BE2C (cell line): Measurements from ENCODE around the gene RAB25.

ENCODE experiments used
- DNase-seq: peaks from one replicate; pipeline ENCODE4 v3.0.0-alpha.2; 2020
- H3K27me3 ChIP-seq: fragments of 250-450 bp; sonication (Bioruptor Pico); 2 replicates; pipeline ENCODE4 v1.5.1; 2020; ENCODE audit warnings: mild to moderate bottlenecking
- H3K36me3 ChIP-seq: fragments of 250-450 bp; sonication (Bioruptor Pico); 2 replicates; pipeline ENCODE4 v1.5.1; 2020; ENCODE audit warnings: mild to moderate bottlenecking
- H3K4me1 ChIP-seq: fragments of 250-450 bp; sonication (Bioruptor Pico); 2 replicates; pipeline ENCODE4 v1.5.1; 2020
- H3K4me3 ChIP-seq: 2 replicates; pipeline ENCODE4 v1.5.1; 2011; ENCODE audit warnings: low read depth, low read length
- H3K9me3 ChIP-seq: fragments of 250-450 bp; sonication (Bioruptor Pico); 2 replicates; pipeline ENCODE4 v1.5.1; 2020
- TF ChIP-seq, protein P1 (sequence below): IDR thresholded peaks from 2 replicates; pipeline ENCODE4 v1.5.1; 2012; ENCODE audit warnings: mild to moderate bottlenecking, low read depth, low read length

Gene RAB25

GRCh38 chr1:156062189-156062588 is 1.2 kb downstream of the RAB25 start:
- Histone ChIP-seq H3K9me3 (no peaks in the 10 kb centered on the region), H3K4me1 (0 out of 2 replicates have a peak, but pooled peaks cover 3% of the 10 kb centered on the region), H3K27me3 (no peaks in the 10 kb centered on the region), H3K4me3 (no peak overlapping the region), H3K36me3 (no peaks in the 10 kb centered on the region)
- no peak for DNase-seq
- TF ChIP-seq, protein P1, sequence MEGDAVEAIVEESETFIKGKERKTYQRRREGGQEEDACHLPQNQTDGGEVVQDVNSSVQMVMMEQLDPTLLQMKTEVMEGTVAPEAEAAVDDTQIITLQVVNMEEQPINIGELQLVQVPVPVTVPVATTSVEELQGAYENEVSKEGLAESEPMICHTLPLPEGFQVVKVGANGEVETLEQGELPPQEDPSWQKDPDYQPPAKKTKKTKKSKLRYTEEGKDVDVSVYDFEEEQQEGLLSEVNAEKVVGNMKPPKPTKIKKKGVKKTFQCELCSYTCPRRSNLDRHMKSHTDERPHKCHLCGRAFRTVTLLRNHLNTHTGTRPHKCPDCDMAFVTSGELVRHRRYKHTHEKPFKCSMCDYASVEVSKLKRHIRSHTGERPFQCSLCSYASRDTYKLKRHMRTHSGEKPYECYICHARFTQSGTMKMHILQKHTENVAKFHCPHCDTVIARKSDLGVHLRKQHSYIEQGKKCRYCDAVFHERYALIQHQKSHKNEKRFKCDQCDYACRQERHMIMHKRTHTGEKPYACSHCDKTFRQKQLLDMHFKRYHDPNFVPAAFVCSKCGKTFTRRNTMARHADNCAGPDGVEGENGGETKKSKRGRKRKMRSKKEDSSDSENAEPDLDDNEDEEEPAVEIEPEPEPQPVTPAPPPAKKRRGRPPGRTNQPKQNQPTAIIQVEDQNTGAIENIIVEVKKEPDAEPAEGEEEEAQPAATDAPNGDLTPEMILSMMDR = no peak

- DNase-seq = no peak
- 0 out of 2 replicates have a peak, but pooled peaks cover 3% of the 10 kb centered on the region for H3K4me1 ChIP-seq
- TF ChIP-seq, protein P1 = no peak
- no peaks in the 10 kb centered on the region for H3K9me3 ChIP-seq
- H3K27me3 ChIP-seq = no peaks in the 10 kb centered on the region
- H3K36me3 ChIP-seq = no peaks in the 10 kb centered on the region
- no peak overlapping the region for H3K4me3 ChIP-seq
Measured at GRCh38 chr1:156063997-156064285, 3.0 kb downstream of the RAB25 start.

GRCh38 chr1:156064615-156065014 is 3.7 kb downstream of the RAB25 start:
- H3K27me3 ChIP-seq = no peaks in the 10 kb centered on the region
- DNase-seq = no peak
- no peaks in the 10 kb centered on the region for H3K9me3 ChIP-seq
- TF ChIP-seq, protein P1 = no peak
- H3K4me3 ChIP-seq = no peak overlapping the region
- H3K4me1 ChIP-seq = 0 out of 2 replicates have a peak, but pooled peaks cover 3% of the 10 kb centered on the region
- no peaks in the 10 kb centered on the region for H3K36me3 ChIP-seq

DNA sequence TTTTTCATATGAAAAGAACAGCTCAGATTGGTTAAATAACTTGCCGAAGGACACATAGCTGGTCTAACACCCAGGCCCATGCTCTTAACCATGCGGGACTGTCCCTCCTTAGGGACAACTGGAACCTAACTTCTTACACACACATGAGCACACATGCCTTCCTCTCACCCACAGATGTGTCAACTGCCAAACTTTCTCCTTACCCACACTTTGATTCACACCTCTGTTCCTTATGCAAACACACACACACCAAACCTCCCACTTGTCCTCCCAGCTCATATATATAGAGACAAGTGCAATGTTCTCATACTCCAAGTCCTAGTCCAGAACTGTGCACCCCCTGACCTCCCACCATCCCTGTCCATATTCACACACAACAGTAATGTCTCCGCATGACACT is 4.3 kb downstream of the RAB25 start:
- TF ChIP-seq, protein P1 = no peak
- H3K4me1 ChIP-seq = 0 out of 2 replicates have a peak, but pooled peaks cover 3% of the 10 kb centered on the region
- H3K4me3 ChIP-seq = no peak overlapping the region
- no peaks in the 10 kb centered on the region for H3K36me3 ChIP-seq
- no peak for DNase-seq
- no peaks in the 10 kb centered on the region for H3K27me3 ChIP-seq
- no peaks in the 10 kb centered on the region for H3K9me3 ChIP-seq

- no peak for DNase-seq
- TF ChIP-seq, protein P1 = no peak
- Histone ChIP-seq H3K4me3 (no peak overlapping the region), H3K36me3 (no peaks in the 10 kb centered on the region), H3K27me3 (no peaks in the 10 kb centered on the region), H3K9me3 (no peaks in the 10 kb centered on the region), H3K4me1 (0 out of 2 replicates have a peak, but pooled peaks cover 7% of the 10 kb centered on the region)
Measured at GRCh38 chr1:156065871-156066270, 4.9 kb downstream of the RAB25 start.

DNA sequence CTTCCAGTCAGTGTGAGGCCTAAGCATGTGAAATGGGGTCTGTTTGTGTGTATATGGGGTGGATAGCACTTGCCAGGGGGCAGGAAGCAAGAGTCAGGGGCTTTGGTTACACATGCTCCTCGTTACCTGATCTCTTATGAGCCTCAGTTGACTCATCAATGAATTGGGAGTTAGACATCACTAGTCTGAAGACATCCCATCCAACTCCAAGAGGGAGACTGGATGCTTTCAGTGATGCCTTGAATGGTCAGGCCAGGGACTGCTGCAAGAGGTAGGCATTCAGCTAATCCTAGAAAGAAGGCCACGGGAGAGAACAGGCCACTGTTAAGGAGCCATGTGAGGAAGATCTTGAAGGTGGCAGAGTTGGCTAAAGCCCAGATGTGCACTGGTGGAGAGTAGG is 6.3 kb downstream of the RAB25 start:
- H3K9me3 ChIP-seq = no peaks in the 10 kb centered on the region
- H3K4me3 ChIP-seq = no peak overlapping the region
- no peaks in the 10 kb centered on the region for H3K27me3 ChIP-seq
- DNase-seq = no peak
- no peaks in the 10 kb centered on the region for H3K36me3 ChIP-seq
- TF ChIP-seq, protein P1 = no peak
- H3K4me1 ChIP-seq = 0 out of 2 replicates have a peak, but pooled peaks cover 7% of the 10 kb centered on the region
